Glomerular visceral epithelial cell (primary cell): Measurements from ENCODE around the gene FAM222B.
"Not testable (repeated sequence)": the region's sequence is repeated elsewhere in the genome, so short reads cannot be mapped to it uniquely, and the experiment has no call there.

Experiments used
- DNase-seq: peaks from one replicate; pipeline ENCODE4 v3.0.0-alpha.2; 2016; ENCODE audit errors: extremely low spot score

Gene FAM222B

GRCh38 chr17:28871056-28871579 lies 28.5 kb upstream of the FAM222B start:
- no peak for DNase-seq

GRCh38 chr17:28867276-28867675 lies 24.7 kb upstream of the FAM222B start:
- no peak for DNase-seq

- DNase-seq = no peak
These were observed 23.6 kb upstream of the FAM222B start for GRCh38 chr17:28865946-28866752.

DNA sequence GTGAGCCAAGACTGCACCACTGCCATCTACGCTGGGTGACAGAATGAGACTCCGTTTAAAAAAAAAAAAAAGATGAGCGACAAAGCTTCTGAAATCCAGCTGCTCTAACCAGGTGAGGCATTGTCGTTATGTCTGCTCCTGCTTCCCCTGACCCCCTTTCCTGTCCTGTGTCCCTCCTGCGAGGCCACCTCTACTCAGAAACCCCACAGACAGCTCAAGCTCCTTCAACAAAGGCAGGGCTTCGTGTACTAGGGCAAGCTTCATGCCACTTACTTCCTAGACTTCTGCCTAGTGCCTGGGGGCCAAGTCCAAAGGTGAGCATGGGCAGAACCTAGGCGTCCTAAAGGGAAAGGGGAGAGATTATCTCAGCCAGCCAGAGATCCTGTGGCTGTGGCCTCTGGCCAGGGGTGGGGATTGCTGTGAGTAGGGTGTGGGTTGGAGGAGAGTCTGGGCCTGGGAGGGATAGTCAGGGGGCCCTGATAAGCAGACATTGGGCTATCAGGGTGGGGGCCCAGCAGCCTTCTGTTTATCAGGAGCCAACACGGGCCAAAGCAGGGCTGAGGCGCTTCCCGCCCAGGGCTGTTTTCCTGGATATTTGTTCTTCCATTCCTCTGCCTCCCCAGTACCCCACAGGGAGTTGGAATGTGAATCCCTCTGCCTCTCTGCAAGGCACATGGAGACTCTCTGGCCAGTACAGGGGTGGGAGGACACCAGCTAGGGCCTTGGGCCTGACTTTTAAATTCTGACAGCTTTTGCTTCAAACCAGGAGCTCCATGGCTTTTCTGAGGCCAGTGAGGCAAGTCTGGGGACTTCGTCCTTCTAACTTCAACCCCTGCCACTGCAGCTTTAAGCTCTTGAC lies 22.6 kb upstream of the FAM222B start:
- no peak for DNase-seq

GRCh38 chr17:28863953-28864352 lies 21.4 kb upstream of the FAM222B start:
- DNase-seq = no peak

DNA sequence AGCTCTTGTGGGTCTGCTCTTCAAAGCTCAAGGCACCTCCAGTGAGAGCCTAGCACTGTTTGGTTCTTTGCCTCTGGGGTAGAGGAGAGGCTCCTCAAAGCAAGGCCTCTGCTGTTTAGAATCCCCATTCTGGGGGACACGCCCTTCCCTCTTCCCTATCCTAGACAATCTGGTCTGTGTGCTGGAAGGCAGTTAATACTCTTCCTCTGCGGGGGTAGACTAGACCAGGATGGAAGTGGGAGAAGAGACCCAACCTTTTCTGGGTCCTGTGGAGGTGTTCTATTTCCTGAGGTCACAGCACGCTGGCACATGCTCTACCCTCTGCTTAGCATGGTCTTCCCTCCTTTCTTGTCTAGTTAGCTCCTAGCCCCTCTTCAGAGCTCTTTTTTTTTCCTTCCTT lies 20.0 kb upstream of the FAM222B start:
- DNase-seq = no peak

GRCh38 chr17:28861393-28862203 lies 19.0 kb upstream of the FAM222B start:
- DNase-seq = no peak

- DNase-seq = no peak
These were observed 17.8 kb upstream of the FAM222B start for GRCh38 chr17:28860363-28860808.

DNA sequence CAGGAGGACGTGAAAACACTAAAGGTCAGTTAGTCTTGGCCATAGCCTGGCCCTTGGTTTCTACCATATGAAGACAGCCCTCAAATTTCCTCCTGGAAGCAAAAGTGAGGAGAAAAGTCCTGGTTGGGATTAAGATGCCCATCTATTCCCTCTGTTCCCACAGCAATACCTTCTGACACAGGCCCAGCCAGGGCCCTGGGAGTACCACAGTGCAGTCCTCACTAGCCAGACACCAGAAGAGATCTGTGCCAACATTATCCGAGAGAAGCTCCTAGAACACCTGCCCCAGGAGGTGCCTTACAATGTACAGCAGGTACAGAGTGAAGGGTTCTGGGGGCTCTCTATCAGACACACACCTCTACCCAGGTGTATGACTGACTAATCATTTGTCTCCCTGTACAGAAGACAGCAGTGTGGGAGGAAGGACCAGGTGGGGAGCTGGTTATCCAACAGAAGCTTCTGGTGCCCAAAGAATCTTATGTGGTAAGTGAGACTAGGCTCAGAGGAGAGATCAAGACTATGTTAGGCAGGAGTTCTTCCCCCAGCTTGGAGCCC lies 16.3 kb upstream of the FAM222B start:
- DNase-seq = no peak

DNA sequence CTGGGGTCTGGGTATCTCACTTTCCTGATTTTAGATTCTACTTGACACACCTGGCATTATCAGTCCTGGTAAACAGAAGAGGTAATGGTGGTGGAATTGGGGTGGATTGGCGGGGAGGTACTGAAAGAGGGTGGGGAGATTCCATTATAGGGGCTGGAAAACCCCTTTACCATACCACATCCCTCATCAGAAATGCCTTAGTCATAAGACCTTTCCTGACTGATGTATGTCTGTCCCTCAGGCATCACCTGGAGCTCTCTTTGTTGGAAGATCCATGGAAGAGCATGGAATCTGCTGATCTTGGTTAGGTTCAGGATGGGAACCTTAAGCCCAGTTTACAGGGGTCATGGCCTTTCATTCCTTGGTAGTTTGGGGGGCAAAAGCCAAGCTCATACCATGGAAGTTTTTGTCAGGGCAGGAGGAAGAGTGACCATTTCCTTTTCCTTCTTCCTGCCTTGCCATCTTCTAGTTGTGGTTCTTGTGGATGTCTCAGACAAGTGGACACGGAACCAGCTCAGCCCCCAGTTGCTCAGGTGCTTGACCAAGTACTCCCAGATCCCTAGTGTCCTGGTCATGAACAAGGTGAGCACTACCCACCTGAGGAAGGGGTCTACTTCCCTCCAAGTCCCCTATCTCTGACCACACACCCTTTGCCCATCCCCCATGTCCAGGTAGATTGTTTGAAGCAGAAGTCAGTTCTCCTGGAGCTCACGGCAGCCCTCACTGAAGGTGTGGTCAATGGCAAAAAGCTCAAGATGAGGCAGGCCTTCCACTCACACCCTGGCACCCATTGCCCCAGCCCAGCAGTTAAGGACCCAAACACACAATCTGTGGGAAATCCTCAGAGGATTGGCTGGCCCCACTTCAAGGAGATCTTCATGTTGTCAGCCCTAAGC lies 15.6 kb upstream of the FAM222B start:
- DNase-seq = no peak

DNA sequence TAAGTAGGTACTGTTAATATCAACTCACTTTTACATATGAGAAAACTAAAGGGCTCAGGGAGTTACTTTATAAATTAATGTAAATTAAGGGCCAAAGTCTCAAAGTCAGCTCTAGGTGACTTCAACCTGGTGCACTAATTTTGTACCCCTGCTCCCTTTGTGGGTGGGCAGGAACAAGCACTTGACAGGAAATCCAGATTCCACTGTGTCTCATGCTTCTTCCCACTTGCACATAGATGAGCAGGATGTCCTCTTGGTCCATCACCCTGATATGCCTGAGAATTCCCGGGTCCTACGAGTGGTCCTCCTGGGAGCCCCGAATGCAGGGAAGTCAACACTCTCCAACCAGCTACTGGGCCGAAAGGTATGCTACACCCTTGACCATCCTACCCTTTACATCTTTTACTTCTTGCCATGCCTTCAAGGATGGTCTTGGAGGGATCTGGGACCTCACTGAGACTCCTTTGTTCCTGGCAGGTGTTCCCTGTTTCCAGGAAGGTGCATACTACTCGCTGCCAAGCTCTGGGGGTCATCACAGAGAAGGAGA lies 13.5 kb upstream of the FAM222B start:
- no peak for DNase-seq

DNA sequence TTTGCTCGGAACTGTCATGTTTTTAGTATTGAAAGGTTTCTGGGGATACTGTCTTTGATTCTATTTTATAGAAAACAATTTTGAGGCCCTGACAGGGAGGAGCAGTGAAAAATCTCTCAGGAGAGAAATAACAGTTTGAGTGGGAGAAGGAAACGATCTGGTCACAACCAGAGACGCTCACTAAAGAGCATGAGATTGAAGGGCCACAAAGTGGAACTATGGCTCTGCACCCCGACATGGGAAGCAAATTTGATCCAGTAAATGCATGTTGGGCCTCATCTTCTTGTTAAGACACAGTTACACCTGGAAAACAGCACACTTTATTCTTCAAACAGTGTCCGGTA lies 12.7 kb upstream of the FAM222B start:
- no peak for DNase-seq

GRCh38 chr17:28854457-28855335 lies 12.1 kb upstream of the FAM222B start, which contains the start of gene ERAL1:
Gene ERAL1, plus strand, starts transcription at chr17:28855016. Its CDS starts 19 bp downstream, at chr17:28855035.
- peak; percentile 83 for DNase-seq

- no peak for DNase-seq
These were observed 10.7 kb upstream of the FAM222B start for GRCh38 chr17:28853295-28853694.

- no peak for DNase-seq
These were observed 6.7 kb upstream of the FAM222B start for GRCh38 chr17:28849281-28849680.

GRCh38 chr17:28848667-28849066 lies 6.1 kb upstream of the FAM222B start:
- not testable (repeated sequence) for DNase-seq

DNA sequence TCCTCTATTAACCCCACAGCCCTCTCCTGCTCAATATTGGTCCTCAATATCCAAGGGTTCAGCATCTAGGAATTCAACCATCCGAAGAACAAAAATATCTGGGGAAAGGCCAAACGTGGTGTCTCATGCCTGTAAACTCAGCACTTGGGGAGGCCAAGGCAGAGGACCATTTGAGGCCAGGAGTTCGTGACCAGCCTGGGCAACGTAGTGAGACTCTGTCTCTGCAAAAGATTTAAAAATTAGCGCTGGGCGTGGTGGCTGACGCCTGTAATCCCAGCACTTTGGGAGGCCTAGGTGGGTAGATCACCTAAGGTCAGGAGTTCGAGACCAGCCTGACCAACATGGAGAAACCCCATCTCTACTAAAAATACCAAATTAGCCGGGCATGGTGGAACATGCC lies 4.1 kb upstream of the FAM222B start:
- not testable (repeated sequence) for DNase-seq

GRCh38 chr17:28846231-28846630 lies 3.6 kb upstream of the FAM222B start:
- no peak for DNase-seq

- no peak for DNase-seq
These were observed 1.2 kb upstream of the FAM222B start for GRCh38 chr17:28843816-28844148.
